DND-41 (cell line): ENCODE data around the gene ZNF622.

ENCODE experiments used
- EZH2 ChIP-seq: IDR thresholded peaks from 3 replicates; pipeline ENCODE4 v1.6.1; 2012; ENCODE audit warnings: borderline replicate concordance, low read depth, mild to moderate bottlenecking, moderate library complexity, low read length, inconsistent platforms; ENCODE audit not compliant: severe bottlenecking
- TF ChIP-seq, protein P1 (sequence below): IDR thresholded peaks from 2 replicates; pipeline ENCODE4 v1.5.1; 2012; ENCODE audit warnings: borderline replicate concordance, low read length, moderate library complexity, mild to moderate bottlenecking; ENCODE audit not compliant: poor library complexity, severe bottlenecking; ENCODE audit errors: extremely low read depth

DNA sequence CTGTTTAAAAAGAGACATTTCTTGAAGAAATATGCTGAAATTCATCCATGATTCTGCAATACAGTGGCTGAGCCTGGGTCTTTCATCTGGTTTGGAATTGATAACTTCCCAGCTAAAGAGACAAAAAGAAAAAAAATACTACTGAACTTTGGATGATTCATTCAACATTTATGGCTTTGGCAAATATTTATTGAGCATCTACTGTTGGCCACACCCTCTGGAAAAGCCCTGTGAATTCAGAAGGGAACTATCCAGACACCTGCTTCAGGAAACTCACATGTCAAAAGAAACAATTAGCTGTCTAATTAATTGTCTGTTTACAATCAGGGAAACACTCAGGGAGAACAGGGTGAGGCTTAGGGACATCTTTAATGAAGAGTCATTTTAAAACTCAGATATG lies 17.8 kb upstream of the ZNF622 start:
- TF ChIP-seq, protein P1, sequence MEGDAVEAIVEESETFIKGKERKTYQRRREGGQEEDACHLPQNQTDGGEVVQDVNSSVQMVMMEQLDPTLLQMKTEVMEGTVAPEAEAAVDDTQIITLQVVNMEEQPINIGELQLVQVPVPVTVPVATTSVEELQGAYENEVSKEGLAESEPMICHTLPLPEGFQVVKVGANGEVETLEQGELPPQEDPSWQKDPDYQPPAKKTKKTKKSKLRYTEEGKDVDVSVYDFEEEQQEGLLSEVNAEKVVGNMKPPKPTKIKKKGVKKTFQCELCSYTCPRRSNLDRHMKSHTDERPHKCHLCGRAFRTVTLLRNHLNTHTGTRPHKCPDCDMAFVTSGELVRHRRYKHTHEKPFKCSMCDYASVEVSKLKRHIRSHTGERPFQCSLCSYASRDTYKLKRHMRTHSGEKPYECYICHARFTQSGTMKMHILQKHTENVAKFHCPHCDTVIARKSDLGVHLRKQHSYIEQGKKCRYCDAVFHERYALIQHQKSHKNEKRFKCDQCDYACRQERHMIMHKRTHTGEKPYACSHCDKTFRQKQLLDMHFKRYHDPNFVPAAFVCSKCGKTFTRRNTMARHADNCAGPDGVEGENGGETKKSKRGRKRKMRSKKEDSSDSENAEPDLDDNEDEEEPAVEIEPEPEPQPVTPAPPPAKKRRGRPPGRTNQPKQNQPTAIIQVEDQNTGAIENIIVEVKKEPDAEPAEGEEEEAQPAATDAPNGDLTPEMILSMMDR, result no peak
- TF ChIP-seq EZH2, result no peak
